Measurements from ENCODE around the gene IL21.

The IL21 gene

GRCh38 chr4:122606364-122607043 lies 14.4 kb downstream of the IL21 start:
- no peak for FAIRE-seq
- TF ChIP-seq TAF1 (IDR thresholded peaks at IDR 0.05; ENCODE audit: borderline replicate concordance, low read depth, low read length), result no peak
- no peak for TF ChIP-seq POLR2AphosphoS5 (IDR thresholded peaks at IDR 0.05; ENCODE audit: low read depth, low read length)
- no peak for TF ChIP-seq POLR2A (IDR thresholded peaks at IDR 0.05; ENCODE audit: low read depth, low read length)
- no peak for DNase-seq (ENCODE audit: insufficient read length)

- FAIRE-seq (no peak), DNase-seq (ENCODE audit: insufficient read length) (no peak)
- TF ChIP-seq POLR2A (IDR thresholded peaks at IDR 0.05; ENCODE audit: low read depth, low read length), result no peak
- TF ChIP-seq POLR2AphosphoS5 (IDR thresholded peaks at IDR 0.05; ENCODE audit: low read depth, low read length), result no peak
- TF ChIP-seq TAF1 (IDR thresholded peaks at IDR 0.05; ENCODE audit: borderline replicate concordance, low read depth, low read length), result no peak
These were observed 16.7 kb downstream of the IL21 start for GRCh38 chr4:122604146-122604545.

DNA sequence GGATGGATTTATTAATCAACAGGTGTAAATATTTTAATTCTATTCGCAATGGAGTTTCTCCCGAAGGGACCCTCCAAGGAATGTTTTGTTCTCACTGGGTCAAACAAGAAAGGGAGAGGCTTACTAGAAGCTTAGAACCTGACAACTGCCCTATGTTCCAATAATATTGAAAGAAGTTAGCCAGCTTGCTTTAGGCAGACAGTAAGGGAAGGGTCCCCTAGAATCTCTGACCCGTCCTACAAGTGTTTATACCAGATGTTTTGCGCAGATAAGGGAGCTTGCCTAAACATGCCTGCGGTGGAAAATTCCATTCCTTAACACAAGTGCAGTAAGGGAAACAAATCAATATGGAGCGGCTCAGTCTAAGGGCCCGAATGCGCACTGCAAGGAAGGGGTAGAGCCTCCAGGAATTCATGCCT lies 17.7 kb downstream of the IL21 start:
- FAIRE-seq (no peak), DNase-seq (ENCODE audit: insufficient read length) (no peak)
- TF ChIP-seq TAF1 (IDR thresholded peaks at IDR 0.05; ENCODE audit: borderline replicate concordance, low read depth, low read length) (no peak), POLR2AphosphoS5 (IDR thresholded peaks at IDR 0.05; ENCODE audit: low read depth, low read length) (no peak), POLR2A (IDR thresholded peaks at IDR 0.05; ENCODE audit: low read depth, low read length) (no peak)

DNA sequence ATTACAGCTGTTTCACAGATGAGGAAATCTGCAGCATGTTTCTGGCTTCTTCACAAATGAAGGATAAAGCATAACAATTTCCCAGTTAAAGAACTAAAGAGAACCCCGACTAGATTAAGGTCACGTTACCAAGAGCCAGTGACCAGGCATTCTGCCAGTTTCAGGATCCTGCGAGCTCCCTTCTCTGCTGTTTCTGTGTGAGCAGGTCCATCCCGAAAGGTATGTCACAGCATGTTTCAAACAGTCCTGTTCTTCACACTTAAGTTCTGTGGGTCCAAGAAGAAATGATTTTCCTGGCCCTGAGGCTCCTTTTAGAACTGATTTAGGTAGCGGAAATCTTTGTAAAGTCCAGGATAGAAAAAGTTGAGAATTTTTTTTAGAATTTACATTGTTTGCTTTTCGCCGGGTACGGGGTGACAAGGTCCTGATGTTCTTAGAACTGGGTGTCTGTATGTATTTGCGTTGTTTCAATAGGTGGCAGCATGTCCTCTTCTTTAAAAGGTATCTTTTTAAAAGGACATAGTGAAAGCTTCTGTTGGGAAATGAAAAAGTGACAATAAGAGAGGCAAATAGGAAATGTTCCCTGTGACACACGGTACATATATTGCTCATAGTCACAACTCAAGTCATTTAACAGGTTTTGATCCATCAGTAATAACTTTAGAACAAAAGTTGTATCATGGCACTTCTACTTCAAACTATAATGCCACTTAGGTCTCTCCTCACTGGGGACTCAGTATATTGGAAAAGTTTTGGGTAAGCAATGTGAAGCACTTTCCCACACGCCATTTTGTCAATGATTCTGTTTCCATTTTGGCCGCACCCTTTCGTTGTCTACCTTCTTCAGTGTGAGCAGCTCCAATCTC lies 18.4 kb downstream of the IL21 start:
- FAIRE-seq, result peak; percentile 14

GRCh38 chr4:122591196-122591595 lies 29.7 kb downstream of the IL21 start:
- no peak for FAIRE-seq
- TF ChIP-seq POLR2A (IDR thresholded peaks at IDR 0.05; ENCODE audit: low read depth, low read length) (no peak), TAF1 (IDR thresholded peaks at IDR 0.05; ENCODE audit: borderline replicate concordance, low read depth, low read length) (no peak), POLR2AphosphoS5 (IDR thresholded peaks at IDR 0.05; ENCODE audit: low read depth, low read length) (no peak)

More for the DNA sequence above, 18.4 kb downstream of the IL21 start:
- TF ChIP-seq POLR2A (IDR thresholded peaks at IDR 0.05; ENCODE audit: low read depth, low read length) (no peak), TAF1 (IDR thresholded peaks at IDR 0.05; ENCODE audit: borderline replicate concordance, low read depth, low read length) (no peak)
- no peak for DNase-seq (ENCODE audit: insufficient read length)

GRCh38 chr4:122588453-122589238 lies 32.2 kb downstream of the IL21 start:
- TF ChIP-seq POLR2A (IDR thresholded peaks at IDR 0.05; ENCODE audit: low read depth, low read length) (no peak), POLR2AphosphoS5 (IDR thresholded peaks at IDR 0.05; ENCODE audit: low read depth, low read length) (no peak), TAF1 (IDR thresholded peaks at IDR 0.05; ENCODE audit: borderline replicate concordance, low read depth, low read length) (no peak)
- no peak for FAIRE-seq
- DNase-seq (ENCODE audit: insufficient read length), result no peak

More at GRCh38 chr4:122591196-122591595, 29.7 kb downstream of the IL21 start:
- no peak for DNase-seq (ENCODE audit: insufficient read length)

GRCh38 chr4:122584519-122584918 lies 36.3 kb downstream of the IL21 start:
- TF ChIP-seq TAF1 (IDR thresholded peaks at IDR 0.05; ENCODE audit: borderline replicate concordance, low read depth, low read length), result no peak
- TF ChIP-seq POLR2AphosphoS5 (IDR thresholded peaks at IDR 0.05; ENCODE audit: low read depth, low read length), result no peak
- TF ChIP-seq POLR2A (IDR thresholded peaks at IDR 0.05; ENCODE audit: low read depth, low read length), result no peak
- DNase-seq (ENCODE audit: insufficient read length) (no peak), FAIRE-seq (no peak)

DNA sequence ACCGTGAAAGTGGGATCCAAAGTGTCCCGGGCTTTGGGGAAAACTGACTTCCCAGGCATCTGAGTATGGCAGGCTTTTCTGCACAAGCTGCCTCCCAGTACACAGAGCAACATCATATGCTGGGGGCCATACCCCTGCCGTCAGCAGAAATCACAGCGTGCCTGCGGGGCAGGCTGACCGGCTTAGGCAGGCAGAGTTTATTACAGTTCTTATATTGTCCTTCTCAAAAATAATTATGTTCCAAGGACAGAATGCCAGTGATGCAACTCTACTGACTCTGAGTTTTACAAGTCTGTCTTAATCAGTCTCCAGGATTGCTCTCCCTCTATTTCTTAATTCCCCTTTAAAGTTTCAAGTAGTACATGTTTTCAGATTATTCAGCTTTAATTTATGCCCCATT lies 37.0 kb downstream of the IL21 start:
- FAIRE-seq (no peak), DNase-seq (ENCODE audit: insufficient read length) (no peak)
- TF ChIP-seq POLR2AphosphoS5 (IDR thresholded peaks at IDR 0.05; ENCODE audit: low read depth, low read length), result no peak
- TF ChIP-seq TAF1 (IDR thresholded peaks at IDR 0.05; ENCODE audit: borderline replicate concordance, low read depth, low read length), result no peak
- no peak for TF ChIP-seq POLR2A (IDR thresholded peaks at IDR 0.05; ENCODE audit: low read depth, low read length)

DNA sequence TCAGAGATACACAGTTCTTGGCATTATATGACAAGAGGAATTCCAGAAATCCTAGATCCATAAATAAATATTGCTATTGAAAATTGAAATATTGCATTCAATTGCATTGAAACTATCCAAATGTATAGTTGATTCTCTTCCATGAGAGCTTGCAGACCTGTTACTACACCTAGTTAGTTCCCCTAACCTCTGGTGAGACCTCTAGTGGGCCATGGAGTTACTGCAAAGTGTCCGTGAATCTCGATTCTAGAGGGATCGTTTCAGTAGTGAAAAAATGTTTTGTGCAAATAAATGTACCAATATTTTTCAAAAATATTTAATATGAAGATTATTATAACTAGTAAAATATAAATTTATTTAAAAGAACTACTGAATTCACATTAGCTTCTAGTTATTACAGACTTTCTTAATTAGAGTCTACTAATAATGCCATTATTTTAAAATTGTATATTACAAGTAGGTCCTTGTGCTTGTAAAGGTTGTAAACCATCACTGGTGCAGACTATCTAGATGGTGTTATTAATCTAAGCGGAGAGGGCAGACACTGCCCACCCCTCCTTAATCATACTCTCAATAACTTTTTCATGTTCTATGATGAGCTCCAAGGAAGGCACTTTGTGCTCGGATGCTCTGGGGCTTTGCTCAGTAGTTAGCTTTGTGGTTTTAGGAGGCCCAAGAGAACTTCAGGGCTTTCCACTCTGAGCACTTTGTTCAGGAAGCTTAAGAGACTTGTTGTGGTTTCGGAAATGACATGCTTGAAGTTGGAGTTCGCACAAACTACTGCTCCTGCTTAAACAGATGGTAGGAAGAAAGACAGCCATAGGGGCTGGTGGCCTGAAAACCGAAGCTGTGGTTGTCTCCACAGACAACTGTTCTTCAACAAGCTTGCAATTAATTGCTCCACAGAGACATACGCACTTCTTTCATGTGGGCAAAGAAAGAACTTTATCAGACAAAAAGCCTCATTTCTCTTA lies 42.8 kb downstream of the IL21 start:
- TF ChIP-seq POLR2A (IDR thresholded peaks at IDR 0.05; ENCODE audit: low read depth, low read length) (no peak), TAF1 (IDR thresholded peaks at IDR 0.05; ENCODE audit: borderline replicate concordance, low read depth, low read length) (no peak)
- no peak for DNase-seq (ENCODE audit: insufficient read length)
- FAIRE-seq, result no peak

GRCh38 chr4:122577189-122577553 lies 43.7 kb downstream of the IL21 start:
- no peak for TF ChIP-seq TAF1 (IDR thresholded peaks at IDR 0.05; ENCODE audit: borderline replicate concordance, low read depth, low read length)
- TF ChIP-seq POLR2AphosphoS5 (IDR thresholded peaks at IDR 0.05; ENCODE audit: low read depth, low read length), result no peak
- TF ChIP-seq POLR2A (IDR thresholded peaks at IDR 0.05; ENCODE audit: low read depth, low read length), result no peak
- FAIRE-seq, result no peak
- no peak for DNase-seq (ENCODE audit: insufficient read length)

Data from GM12892 (cell line).